Astrocyte (in vitro differentiated cells and primary cell): Measurements from ENCODE around the gene CCDC86. TPM values are rescaled to one million over a fixed set of nuclear protein-coding genes. Genes with fewer than 3 reads are reported as not detected.
"Not testable (repeated sequence)": the region's sequence is repeated elsewhere in the genome, so short reads cannot be mapped to it uniquely, and the experiment has no call there.

ENCODE experiments used
- DNase-seq: peaks from one replicate; pipeline ENCODE4 v3.0.0-alpha.2; 2010; ENCODE audit warnings: low read depth
- FAIRE-seq: peaks from 2 replicates; lab custom pipeline; 2011; peaks lifted over from hg19 to GRCh38; lab: Jason Lieb, UNC
- H2AFZ ChIP-seq: 2 replicates; pipeline ENCODE4 v1.6.0; 2012; ENCODE audit warnings: low read depth, low read length, inconsistent platforms
- H3K27ac ChIP-seq: 2 replicates; pipeline ENCODE4 v1.5.1; 2011; ENCODE audit warnings: low read depth, low read length, inconsistent platforms
- H3K27me3 ChIP-seq: 2 replicates; pipeline ENCODE4 v1.6.0; 2011; ENCODE audit warnings: low read length, inconsistent platforms; ENCODE audit not compliant: insufficient read depth
- H3K36me3 ChIP-seq: 2 replicates; pipeline ENCODE4 v1.5.1; 2011; ENCODE audit warnings: low read length, inconsistent platforms; ENCODE audit not compliant: insufficient read depth
- H3K4me1 ChIP-seq: 2 replicates; pipeline ENCODE4 v1.5.1; 2011; ENCODE audit warnings: low read length, inconsistent platforms; ENCODE audit not compliant: insufficient read depth
- H3K4me2 ChIP-seq: 2 replicates; pipeline ENCODE4 v1.6.0; 2012; ENCODE audit warnings: low read length, inconsistent platforms
- H3K4me3 ChIP-seq: 2 replicates; pipeline ENCODE4 v1.5.1; 2011; ENCODE audit warnings: low read depth, mild to moderate bottlenecking, low read length, inconsistent platforms; ENCODE audit not compliant: insufficient read depth
- H3K79me2 ChIP-seq: 2 replicates; pipeline ENCODE4 v1.6.0; 2012; ENCODE audit warnings: mild to moderate bottlenecking, low read length, inconsistent platforms; ENCODE audit not compliant: insufficient read depth
- H3K9ac ChIP-seq: 2 replicates; pipeline ENCODE4 v1.6.0; 2012; ENCODE audit warnings: mild to moderate bottlenecking, low read length, inconsistent platforms
- H3K9me3 ChIP-seq: 2 replicates; pipeline ENCODE4 v1.5.1; 2012; ENCODE audit warnings: low read depth, mild to moderate bottlenecking, low read length, inconsistent platforms; ENCODE audit not compliant: insufficient read depth
- H4K20me1 ChIP-seq: 2 replicates; pipeline ENCODE4 v1.6.0; 2012; ENCODE audit warnings: low read length, inconsistent platforms; ENCODE audit not compliant: insufficient read depth
- H3K27ac Mint-ChIP-seq: one replicate; pipeline ENCODE4 v1.8.0; 2021; ENCODE audit warnings: mild to moderate bottlenecking, mixed read lengths; ENCODE audit not compliant: unreplicated experiment
- H3K27me3 Mint-ChIP-seq: one replicate; pipeline ENCODE4 v1.8.0; 2021; ENCODE audit warnings: low read depth, mixed read lengths; ENCODE audit not compliant: unreplicated experiment
- H3K36me3 Mint-ChIP-seq: one replicate; pipeline ENCODE4 v1.8.0; 2021; ENCODE audit warnings: low read depth, mixed read lengths; ENCODE audit not compliant: unreplicated experiment
- H3K4me1 Mint-ChIP-seq: one replicate; pipeline ENCODE4 v1.8.0; 2021; ENCODE audit warnings: low read depth, mixed read lengths; ENCODE audit not compliant: unreplicated experiment
- H3K4me3 Mint-ChIP-seq: one replicate; pipeline ENCODE4 v1.8.0; 2021; ENCODE audit warnings: mild to moderate bottlenecking, moderate library complexity, mixed read lengths; ENCODE audit not compliant: unreplicated experiment
- H3K9me3 Mint-ChIP-seq: one replicate; pipeline ENCODE4 v1.8.0; 2021; ENCODE audit warnings: mild to moderate bottlenecking, mixed read lengths; ENCODE audit not compliant: unreplicated experiment
- EZH2 ChIP-seq: IDR thresholded peaks from 2 replicates; pipeline ENCODE4 v1.6.1; 2012; ENCODE audit warnings: mild to moderate bottlenecking, low read length, inconsistent platforms; ENCODE audit not compliant: insufficient read depth
- total RNA-seq: library from RNA; stranded (reverse); gene quantifications from 2 replicates; pipeline ENCODE4 v1.2.1, GENCODE V29; 2021
- TF ChIP-seq, protein P1 (sequence below): IDR thresholded peaks from 2 replicates; pipeline ENCODE4 v1.5.1; 2011; ENCODE audit warnings: low read depth, mild to moderate bottlenecking, inconsistent platforms, low read length, moderate library complexity; ENCODE audit not compliant: insufficient read depth

The CCDC86 gene
- total RNA-seq, 1 donor from 2014 or later: 51.4 TPM

DNA sequence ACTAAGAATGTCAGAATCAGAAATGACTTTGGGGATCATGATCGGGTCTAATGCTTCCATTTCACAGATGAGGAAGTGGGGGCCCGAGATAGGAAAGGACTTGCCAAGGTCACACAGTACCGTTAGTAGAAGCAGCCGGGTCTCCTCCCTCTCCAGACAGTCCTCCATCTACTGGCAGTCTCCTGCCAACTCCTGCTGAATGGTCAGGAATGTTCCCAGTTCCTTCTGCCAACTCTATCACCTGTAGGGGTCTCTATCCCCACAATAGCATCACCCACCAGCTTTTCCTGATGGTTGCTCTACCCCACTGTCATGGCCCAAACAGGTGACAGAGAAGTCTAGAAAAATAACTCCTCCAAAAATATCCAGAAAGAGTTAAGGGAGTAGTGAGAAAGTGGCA lies 23.9 kb upstream of the CCDC86 start:
- no peak overlapping the region for H3K9ac ChIP-seq
- DNase-seq: no peak

DNA sequence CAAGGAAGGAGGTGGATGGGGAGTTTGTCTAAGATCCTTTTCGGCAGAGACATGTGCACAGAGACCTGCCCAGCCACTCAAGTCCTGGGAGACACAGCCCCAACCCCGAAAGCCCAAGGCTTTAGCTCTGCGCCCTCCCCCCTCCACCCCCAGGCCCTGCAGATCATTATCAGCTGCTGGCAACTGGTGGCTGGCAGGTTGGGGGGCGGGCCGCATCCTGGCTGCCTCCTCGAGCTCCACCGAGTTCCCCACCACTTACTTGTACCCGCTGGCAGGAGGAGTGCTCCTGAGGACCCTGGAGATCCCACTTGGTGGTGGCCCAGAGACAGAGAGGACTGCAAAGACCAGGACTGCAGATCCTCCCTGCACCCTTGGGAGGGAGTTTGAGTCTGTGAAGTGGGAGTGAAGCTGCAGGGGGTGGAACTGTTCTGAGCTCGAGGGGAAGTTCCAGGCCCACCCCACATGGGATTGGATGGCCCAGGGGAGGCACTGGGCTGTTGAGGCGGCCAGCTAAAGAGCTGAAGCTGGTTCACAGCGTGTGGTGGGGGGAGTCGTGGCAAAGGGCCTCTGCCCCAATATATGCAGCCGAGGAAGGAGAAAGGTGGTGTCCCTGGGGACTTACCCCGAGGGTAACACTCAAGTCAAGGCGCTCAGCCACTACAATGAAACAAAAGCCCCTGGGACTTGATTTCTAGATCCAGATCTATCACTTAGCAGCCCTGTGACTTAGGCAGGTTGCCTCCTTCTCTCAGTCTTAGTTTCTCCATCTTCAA lies 19.9 kb upstream of the CCDC86 start:
- H4K20me1 ChIP-seq: no peaks in the 10 kb centered on the region
- Mint-ChIP-seq H3K27me3 (peaks cover 27% of the 10 kb centered on the region), H3K36me3 (no peaks in the 10 kb centered on the region), H3K4me1 (no peaks in the 10 kb centered on the region), H3K9me3 (peaks cover 8% of the 10 kb centered on the region), H3K27ac (no peak overlapping the region), H3K4me3 (no peak overlapping the region)
- no peak overlapping the region for H3K4me3 ChIP-seq
- DNase-seq: no peak
- peaks cover 4% of the 10 kb centered on the region for H3K27me3 ChIP-seq
- no peak overlapping the region for H3K4me2 ChIP-seq
- TF ChIP-seq, protein P1, sequence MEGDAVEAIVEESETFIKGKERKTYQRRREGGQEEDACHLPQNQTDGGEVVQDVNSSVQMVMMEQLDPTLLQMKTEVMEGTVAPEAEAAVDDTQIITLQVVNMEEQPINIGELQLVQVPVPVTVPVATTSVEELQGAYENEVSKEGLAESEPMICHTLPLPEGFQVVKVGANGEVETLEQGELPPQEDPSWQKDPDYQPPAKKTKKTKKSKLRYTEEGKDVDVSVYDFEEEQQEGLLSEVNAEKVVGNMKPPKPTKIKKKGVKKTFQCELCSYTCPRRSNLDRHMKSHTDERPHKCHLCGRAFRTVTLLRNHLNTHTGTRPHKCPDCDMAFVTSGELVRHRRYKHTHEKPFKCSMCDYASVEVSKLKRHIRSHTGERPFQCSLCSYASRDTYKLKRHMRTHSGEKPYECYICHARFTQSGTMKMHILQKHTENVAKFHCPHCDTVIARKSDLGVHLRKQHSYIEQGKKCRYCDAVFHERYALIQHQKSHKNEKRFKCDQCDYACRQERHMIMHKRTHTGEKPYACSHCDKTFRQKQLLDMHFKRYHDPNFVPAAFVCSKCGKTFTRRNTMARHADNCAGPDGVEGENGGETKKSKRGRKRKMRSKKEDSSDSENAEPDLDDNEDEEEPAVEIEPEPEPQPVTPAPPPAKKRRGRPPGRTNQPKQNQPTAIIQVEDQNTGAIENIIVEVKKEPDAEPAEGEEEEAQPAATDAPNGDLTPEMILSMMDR: no peak
- no peak for TF ChIP-seq EZH2
- H3K27ac ChIP-seq: no peak overlapping the region
- H3K9ac ChIP-seq: no peak overlapping the region
- peaks cover 3% of the 10 kb centered on the region for H3K9me3 ChIP-seq
- no peaks in the 10 kb centered on the region for H3K36me3 ChIP-seq
- no peak overlapping the region for H2AFZ ChIP-seq
- FAIRE-seq: no peak
- H3K4me1 ChIP-seq: no peaks in the 10 kb centered on the region
- no peaks in the 10 kb centered on the region for H3K79me2 ChIP-seq

More for the DNA sequence above, 23.9 kb upstream of the CCDC86 start:
- peaks cover 10% of the 10 kb centered on the region for H3K9me3 ChIP-seq
- TF ChIP-seq, protein P1: no peak
- TF ChIP-seq EZH2: no peak
- H4K20me1 ChIP-seq: no peaks in the 10 kb centered on the region
- no peaks in the 10 kb centered on the region for H3K36me3 ChIP-seq
- no peak for FAIRE-seq
- Mint-ChIP-seq H3K27me3 (peaks cover 26% of the 10 kb centered on the region), H3K4me1 (no peaks in the 10 kb centered on the region), H3K4me3 (no peak overlapping the region), H3K9me3 (peaks cover 14% of the 10 kb centered on the region), H3K36me3 (no peaks in the 10 kb centered on the region), H3K27ac (no peak overlapping the region)
- H3K4me2 ChIP-seq: no peak overlapping the region
- no peak overlapping the region for H3K4me3 ChIP-seq
- H3K27me3 ChIP-seq: peaks cover 4% of the 10 kb centered on the region
- no peak overlapping the region for H2AFZ ChIP-seq
- H3K79me2 ChIP-seq: no peaks in the 10 kb centered on the region
- H3K27ac ChIP-seq: no peak overlapping the region
- H3K4me1 ChIP-seq: no peaks in the 10 kb centered on the region

DNA sequence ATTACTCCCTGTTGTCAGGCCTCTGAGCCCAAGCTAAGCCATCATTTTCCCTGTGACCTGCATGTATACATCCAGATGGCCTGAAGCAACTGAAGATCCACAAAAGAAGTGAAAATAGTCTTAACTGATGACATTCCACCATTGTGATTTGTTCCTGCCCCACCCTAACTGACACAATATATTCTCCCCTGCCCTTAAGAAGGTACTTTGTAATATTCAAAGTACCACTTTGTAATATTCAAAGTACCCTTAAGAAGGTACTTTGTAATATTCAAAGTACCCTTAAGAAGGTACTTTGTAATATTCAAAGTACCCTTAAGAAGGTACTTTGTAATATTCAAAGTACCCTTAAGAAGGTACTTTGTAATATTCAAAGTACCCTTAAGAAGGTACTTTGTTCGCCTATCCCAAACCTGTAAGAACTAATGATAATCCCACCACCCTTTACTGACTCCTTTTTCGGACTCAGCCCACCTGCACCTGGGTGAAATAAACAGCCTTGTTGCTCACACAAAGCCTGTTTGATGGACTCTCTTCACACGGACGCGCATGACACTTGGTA lies 18.1 kb upstream of the CCDC86 start:
- not testable (repeated sequence) for FAIRE-seq, H3K9ac ChIP-seq, H3K4me1 Mint-ChIP-seq, H4K20me1 ChIP-seq, H3K27ac ChIP-seq, H3K36me3 Mint-ChIP-seq, H3K4me1 ChIP-seq, H2AFZ ChIP-seq, DNase-seq, H3K4me3 Mint-ChIP-seq, H3K4me3 ChIP-seq, H3K4me2 ChIP-seq, H3K9me3 ChIP-seq, H3K27ac Mint-ChIP-seq, H3K9me3 Mint-ChIP-seq, H3K79me2 ChIP-seq, H3K36me3 ChIP-seq, H3K27me3 ChIP-seq
- peaks cover 36% of the 10 kb centered on the region for H3K27me3 Mint-ChIP-seq
